GM21786 (cell line): ENCODE measurements around the gene FLT4.
"Not testable (repeated sequence)": the region's sequence is repeated elsewhere in the genome, so short reads cannot be mapped to it uniquely, and the experiment has no call there.

ENCODE experiments used
- ATAC-seq: cut with Tn5 transposase; IDR thresholded peaks from one replicate; pipeline ENCODE4 v1.9.1; 2021; ENCODE audit not compliant: unreplicated experiment

FLT4 gene

DNA sequence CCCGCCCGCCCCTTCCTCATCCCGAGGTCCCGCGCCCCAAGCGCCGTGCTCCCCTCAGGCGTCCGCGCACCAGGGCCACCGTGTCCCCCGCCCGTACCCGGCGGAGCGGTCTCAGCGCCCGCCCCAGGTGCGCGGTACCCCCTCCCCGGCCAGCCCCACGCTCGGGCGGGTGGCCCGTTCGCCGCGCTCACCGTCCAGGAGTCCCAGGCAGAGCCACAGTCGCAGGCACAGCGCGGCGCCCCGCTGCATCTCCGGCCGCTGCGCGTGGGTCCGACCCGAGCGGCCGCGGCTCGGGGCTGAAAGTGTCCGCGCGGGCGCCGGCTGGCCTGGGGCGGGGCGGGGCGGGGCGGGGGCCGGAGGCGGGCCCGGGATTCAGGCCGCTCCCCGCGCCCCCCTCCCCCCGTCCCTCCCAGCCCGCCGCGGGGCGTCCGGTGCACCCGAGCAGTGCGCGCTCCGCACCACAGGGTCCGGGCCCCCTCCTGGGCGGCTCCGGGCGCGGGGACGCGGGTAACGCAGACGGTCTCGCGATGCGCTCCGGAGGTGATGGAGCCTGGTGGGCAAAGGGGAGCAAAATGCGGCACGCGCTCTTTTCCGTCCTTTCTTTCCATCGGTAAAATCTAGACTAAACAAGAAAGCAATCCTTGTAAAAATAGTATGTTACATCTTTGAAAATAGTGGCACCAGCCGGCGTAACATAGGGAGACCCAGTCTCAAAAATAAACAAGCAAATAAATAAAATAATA is at the start of gene FLT4:
TSS of gene FLT4 (minus strand) at position 304 of the 743 bp plus-strand sequence. CDS start at position 249, 55 bp downstream.
- no peak for ATAC-seq

DNA sequence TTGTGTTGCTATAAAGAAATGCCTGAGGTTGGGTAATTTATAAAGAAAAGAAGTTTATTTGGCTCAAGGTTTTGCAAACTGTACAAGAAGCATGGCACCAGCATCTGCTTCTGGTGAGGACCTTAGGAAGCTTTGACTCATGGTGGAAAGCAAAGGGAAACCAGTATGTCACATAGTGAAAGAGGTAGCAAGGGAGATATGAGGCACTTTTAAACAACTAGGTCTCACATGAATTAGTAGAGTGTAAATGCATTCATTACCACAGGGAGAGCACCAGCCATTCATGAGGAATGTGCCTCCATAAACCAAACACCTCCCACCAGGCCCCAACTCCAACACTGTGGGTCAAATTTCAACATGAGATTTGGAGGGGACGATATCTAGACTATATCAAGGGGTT is 49.6 kb upstream of the FLT4 start:
- no peak for ATAC-seq

DNA sequence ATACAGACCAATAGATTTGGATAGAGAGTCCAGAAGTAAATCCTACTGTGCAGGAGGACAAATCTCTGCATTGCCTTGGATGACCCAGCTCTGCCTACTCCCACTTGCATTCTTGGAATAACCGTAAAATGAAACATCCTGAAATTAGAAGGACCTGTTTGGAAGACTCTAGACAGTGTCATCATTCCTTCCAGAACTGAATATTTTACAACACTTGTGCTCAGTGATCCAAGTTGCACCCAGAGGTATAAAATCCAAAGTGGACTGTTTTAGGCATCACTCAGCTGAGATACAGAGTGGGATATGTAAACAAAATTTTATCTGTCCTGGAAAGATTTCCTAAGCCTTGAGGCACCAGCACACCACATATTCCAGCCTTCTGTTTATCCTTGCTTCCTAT is 46.7 kb upstream of the FLT4 start:
- no peak for ATAC-seq

DNA sequence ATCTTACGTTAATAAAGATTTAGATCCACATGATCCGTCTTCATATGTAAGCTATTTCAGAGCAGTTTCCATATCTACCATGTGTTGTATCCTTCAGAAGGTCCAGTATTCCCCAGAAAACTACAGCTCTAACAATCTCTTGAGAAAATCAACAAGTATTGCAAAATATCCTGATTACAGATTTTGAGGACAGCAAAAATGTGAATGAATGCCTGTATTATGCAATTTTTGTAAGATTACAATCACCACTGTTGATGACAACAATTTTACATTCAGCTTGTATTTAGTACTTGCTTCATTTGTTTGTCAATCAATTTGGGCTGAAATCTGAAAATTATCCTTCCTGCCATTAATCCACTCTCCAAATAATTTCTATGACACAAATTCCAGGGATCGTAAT is 43.0 kb upstream of the FLT4 start:
- no peak for ATAC-seq

DNA sequence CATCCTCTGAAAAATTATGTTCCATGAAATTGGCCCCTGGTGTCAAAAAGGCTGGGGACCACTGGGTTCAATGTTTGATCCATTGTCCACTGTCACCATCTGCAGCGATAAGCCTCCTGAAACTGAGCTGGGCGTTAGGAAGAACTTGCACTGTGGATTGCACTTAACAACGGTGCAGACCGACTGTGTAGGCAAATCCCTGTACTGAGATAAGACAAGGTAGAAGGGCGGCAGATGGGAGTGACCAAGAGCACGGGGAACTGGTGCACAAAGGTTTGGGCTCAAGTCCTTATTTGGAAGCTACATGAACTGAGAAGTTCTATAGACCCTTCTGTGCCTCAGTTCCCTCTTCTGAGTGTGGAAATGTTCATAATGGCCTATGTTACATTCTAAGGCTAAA is 41.6 kb upstream of the FLT4 start:
- no peak for ATAC-seq

DNA sequence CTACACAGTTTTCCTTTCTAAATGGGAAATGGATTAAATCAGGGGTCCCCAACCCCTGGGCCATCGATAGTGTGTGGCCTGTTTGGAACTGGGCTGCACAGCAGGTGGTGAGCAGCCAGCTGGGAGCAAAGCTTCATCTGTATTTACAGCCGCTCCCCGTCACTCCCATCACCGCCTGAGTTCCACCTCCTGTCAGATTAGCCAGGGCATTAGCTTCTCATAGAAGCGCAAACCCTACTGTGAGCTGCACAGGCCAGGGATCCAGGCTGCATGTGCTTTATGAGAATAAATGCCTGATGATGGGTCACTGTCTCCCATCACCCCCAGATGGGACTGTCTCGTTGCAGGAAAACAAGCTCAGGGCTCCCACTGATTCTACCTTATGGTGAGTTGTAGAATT is 41.2 kb upstream of the FLT4 start:
- ATAC-seq, result no peak

DNA sequence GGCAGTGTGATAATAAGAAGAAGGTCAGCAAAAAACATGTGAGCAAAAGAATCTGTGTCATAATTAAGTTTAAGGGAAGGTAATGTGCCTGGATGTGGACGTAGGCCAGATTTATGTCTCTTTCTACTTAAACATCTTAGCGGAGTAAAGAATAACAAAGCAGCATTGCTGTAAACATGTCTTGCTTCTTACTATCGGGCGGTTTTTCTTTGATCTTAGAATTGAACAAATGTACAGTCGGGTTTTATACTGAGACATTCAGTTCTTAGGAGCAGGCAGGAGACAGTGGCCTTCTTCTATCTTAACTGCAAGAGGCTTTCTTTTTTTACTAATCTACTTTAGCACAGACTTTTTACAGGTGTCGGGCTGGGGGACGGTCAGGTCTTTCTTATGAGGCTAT is 40.4 kb upstream of the FLT4 start:
- ATAC-seq, result no peak

DNA sequence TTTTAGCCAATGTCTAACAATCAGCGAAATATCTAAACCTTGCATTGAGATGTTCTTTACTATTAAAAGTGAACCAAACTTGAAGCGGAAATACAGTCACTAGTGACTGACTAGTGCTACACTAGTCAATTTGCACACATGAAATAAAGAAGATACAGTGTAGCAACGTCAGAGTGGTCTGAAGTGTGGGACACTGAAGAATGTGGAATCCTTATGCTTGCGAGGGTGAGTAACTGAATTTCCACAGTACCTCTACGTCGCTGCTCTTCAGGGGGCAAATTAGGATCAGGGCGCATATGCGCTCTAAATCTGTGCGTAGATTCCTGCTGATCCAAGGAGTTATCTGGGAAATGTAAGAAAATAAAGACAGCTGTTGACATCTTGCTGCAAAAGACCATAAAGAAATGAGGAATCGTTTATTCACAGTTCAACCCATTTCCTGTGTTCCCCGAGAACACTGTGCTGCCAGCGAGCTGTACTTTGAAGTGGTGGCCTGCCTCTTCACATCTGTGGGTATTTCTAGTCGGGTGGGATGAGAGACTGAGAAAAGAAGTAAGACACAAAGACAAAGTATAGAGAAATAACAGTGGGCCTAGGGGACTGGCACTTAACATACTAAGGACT is 39.8 kb upstream of the FLT4 start:
- ATAC-seq, result no peak

DNA sequence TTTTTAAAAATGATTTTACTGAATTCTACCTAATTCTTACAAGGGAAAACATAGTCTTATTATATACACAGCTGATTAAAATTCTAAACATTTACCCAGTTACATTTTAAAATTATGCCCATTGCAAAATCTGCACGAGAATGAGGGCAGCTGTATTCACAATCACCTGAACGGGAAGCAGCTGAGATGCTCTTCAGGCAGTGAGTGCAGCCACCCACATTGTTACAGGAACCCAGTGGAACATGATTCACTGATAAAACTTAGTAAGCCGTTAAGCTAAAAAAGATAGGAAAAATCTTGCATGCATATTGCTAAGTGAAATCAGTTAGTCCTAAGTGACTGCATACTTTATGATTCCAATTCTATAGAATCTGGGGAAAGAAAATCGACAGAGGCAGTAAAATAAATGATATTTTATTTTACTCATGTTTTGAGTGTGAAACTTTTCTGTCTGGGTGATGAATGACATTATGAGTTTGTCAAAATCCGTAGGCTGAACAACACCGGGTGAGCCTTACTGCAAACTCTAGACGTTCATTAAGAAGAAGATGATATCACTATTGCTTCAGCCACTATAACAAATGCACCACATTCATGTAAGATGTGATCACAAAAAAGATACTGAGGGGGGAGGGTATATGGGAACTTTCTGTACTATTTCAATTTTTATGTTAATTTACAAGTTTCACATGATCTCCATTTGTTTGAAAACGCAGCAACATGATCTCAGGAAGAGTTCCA is 39.1 kb upstream of the FLT4 start:
- ATAC-seq, result no peak

DNA sequence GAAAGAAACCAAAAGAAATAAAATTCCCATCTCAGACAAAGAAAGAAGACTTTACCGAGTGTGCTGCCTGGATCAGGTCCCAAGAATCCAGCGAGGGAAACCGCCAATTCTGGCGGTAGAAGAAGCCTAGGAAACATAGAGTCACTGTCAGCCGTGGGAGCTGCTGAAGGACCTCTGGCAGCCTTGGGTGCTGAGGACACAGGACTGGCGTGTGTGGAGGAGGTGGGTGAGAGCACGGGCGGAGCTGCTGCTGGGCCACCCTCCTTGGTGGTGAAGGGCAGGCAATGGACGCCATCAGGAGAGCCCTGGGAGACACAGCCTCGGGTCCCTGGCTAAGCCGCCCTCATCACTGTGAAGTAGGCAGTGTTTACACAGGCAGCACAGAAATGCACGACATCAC is 37.4 kb upstream of the FLT4 start:
- ATAC-seq, result not testable (repeated sequence)

DNA sequence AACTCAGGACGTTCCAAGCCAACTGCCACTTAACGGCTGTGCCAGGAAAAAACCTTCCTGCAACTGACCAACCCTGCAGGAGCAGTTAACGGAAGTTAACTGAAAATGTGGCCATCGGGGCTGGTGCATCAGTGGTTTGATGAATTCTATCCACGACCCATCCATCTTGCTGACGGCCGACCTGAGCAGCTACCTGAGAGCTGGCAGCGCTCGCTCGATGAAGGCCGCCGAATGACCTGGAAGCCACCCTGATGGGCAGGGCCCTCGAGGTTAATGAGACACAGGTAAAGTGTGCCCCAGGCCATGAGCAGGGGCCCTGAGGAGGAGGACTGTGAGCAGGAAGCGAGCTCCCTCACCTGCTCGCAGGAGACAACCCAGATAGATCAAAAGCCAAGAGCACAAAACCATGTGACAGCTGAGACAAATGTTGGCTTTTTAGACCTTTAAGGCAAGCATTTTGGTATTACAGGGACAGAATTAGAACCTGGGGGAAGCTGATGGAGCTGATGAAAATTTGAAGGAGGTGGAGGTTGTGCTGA is 35.3 kb upstream of the FLT4 start:
- ATAC-seq, result no peak

DNA sequence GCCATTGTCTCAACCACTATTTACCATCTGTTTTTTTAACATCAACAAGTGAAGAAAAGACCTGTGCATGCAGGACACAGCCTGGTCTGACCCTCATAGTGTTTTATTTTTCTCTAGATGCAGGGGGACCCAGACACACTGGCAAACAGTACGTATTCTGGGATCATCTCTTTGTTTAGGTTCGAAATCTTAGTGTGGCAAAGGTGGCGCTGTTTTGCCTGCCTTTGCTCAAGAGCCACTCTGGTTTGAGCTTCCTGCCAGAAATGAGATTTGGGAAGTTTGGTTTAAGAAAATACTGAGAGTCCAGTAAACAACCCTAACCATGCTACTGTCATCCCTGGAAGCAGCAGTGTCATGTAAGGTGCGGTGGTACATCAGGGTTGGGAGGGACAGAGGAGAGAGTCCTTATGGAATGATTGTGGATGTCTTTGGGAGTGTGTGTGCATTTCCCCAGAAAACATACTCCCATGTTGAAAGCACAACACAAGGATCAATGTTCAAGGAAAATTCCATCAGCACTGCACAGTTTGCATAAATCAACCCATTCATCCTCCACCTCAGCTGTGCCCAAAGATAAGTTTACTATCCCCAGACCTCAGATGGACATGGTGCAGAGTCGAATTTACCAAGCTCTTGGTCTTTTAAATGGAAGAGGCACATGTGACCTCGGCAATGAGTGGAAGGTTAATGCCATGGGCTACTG is 34.0 kb upstream of the FLT4 start:
- ATAC-seq, result no peak

DNA sequence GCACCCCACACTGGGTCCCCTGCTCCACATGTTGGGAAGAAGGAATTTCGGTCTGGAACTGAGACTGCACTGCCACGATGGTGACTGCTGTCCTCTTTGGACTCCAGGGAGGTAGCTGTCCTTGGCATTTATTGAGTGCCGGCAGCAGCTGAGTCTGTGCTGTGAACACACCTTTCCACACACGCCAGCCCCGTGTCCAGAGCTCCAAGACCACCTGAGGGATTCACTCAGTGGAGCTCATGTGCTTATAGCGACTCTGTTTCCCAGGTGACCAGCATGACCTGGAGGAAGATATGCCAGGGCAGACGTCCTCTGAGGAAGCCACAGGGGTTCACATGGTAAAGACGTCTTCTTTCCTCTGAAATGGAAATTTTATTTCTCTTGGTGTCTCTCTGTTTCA is 33.2 kb upstream of the FLT4 start:
- ATAC-seq, result no peak

DNA sequence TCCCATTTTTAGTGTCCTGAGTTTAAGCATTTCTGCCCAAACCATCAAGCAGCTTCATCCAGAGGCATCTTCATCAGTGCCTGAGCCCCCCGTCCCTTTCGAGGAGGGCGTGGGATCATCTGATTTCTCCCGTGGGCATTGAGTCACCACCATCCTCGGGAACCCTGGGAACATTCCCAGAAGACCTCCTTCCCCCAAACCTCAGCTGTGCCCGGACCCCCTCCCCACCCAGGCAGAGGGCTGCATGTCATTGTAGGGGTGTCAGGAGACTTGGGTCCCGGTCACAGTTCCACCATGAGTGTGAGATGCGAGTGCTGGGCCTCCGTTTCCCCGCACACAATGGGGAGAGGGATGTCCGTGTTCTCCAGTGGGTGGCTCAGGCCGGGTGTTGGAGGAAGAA is 32.6 kb upstream of the FLT4 start:
- not testable (repeated sequence) for ATAC-seq

DNA sequence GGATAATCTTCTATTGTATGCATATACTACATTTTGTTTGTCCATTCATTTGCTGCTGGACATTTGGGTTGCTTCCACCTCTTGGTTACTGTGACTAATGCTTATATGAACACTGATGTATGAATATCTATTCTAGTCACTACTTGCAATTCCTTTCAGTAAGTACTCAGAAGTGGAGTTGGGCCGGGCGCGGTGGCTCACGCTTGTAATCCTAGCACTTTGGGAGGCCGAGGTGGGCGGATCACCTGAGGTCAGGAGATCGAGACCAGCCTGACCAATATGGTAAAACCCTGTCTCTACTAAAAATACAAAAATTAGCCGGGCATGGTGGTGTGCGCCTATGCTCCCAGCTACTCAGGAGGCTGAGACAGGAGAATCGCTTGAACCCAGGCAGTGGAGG is 28.9 kb upstream of the FLT4 start:
- ATAC-seq, result not testable (repeated sequence)

DNA sequence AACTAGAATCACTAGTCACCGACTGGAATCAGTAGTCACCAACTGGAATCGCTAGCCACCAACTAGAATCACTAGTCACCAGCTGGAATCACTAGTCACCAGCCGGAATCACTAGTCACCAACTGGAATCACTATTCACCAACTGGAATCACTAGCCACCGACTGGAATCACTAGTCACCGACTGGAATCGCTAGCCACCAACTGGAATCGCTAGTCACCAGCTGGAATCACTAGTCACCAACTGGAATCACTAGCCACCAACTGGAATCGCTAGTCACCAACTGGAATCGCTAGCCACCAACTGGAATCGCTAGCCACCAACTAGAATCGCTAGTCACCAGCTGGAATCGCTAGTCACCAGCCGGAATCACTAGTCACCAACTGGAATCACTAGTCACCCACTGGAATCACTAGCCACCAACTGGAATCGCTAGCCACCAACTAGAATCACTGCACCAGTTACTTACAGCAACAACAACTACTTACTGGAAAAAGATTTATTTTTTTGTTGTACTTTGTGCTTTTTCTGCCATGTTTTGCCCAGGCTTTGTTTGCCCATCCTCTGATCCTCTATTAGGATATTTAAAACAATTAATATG is 25.7 kb upstream of the FLT4 start:
- ATAC-seq, result no peak

DNA sequence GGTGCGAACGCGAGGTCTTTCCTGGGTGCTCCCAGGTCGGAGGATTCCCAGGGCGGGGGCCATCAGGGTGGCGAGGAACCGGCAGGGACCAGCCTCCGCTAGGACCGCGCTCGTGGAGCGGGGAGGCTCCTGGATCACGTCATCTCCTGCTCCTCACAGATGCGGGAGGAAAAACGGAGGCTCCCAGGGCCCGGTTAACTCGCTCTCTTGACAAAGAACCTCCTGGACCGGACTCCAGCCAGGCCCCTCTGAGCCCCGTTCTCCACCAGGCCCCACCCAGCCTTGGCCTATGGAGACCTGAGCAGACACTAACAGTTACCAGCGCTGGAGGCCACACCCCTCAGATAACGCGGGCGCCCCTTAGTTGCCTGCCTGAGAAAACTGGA is 24.7 kb upstream of the FLT4 start:
- not testable (repeated sequence) for ATAC-seq

DNA sequence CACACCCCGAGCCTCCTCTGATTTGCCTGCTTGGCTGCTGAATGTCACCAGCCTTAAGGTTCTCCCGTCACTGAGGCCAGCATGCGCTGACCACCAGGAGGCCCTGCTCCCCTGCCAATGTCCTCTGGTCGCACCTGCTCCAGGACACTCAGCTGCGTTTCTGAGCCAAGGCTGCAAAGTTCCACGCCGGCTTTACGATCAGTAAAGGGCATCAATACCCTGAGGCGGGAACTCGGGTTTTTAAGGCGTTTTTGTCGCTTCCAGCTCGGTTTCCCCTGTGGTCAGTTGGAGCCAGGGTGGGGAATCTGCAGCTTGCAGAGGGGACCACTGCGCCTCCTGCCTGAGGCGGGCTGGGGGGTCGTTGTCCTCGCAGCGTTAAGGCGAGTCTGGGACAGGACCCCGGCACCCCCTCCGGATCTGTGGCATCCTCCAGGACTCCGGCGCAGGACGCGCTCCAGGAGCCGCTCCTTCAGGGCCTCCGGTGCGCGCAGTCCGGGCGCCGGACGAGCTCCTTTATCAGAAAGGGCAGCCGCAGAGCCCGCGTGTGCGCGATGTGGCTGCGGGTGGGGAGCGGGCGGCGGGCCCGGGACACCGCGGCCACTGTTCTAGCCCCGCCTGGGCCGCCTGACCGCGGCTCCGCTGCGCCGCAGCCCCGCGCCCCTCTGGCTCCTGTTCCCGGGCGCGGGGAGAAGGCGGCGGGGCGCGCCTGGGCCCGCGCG is 24.1 kb upstream of the FLT4 start:
- ATAC-seq, result no peak

DNA sequence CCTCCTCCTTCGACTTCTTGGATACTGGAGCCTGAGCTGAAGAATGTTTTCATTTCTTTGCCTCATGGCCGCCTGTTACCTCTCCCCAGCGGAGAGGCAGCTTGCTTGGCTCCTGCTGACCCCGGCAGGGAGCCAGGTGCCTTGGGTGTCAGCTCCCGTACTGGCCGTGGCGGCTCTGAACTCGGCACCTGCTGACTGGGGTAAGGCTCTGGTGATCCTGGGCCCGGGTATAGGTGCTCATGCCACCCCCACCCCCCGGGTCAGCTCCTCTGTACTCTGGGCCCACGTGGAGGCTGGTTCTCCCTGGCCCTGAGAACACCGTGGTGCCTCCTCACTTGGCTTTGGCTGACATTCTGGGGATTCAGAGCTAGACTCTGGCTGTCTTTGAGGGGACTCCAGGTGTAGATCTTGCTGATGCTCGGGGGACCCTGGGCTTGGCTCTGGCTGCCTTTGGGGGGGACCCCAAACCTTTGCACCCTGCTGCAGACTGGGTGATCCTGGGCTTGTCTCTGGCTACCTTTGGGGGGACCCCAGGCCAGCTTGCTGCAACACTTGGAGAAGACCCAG is 22.6 kb upstream of the FLT4 start:
- ATAC-seq, result not testable (repeated sequence)
